ENCODE results near the gene TBX2.
"Not testable (repeated sequence)": the region's sequence is repeated elsewhere in the genome, so short reads cannot be mapped to it uniquely, and the experiment has no call there.

TBX2 gene
- 0 to 0.08 (median 0) reads per million in 4 donors for total RNA-seq

DNA sequence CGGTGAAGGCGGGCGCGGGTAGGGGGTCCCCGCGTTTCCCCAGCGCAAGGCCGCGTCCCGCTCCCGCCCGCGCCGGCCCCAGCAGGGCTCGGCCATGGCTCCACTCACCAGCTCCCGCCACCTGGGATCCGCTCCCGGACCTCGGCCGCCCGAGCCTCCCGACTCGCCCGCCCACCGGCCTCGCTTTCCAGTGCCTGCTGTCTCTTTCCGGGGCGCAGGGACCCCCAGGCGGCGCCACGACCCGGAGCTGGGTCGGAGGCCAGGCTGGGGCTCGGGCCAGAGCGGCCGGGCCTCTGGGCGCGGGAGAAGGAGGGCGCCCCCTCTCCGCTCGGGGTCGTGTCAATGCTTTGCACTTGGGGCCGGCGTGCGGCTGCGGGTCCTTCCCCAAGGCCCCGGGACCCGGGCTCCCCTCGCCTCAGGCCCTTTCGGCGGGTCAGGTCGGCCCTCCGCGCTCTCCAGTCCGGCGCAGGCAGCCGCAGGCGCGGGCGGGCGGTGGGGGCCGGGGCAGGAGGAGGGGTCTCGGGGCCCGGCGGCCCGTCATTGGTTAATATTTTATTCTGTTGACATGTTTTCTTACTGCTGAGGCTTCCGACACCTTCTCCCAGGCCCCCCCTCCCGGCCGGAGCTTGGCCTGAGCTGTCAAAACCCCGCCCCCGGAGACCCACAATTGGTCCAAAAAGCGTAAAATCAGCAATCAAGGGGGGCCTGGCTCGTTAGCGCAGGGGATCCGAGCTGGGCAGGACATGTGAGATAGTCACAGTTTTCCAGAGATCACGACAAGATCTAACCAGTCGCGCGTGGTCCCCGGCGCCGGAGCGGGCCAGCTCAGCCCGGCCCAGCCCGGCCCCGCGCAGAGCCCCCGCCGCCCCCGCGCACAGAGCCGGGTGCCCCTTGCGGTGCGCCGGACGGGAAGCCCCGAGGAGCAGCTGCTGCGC lies at the start of gene TBX2:
Gene TBX2, plus strand, starts transcription at position 713 of the 935 bp plus-strand sequence. CDS start 334 bp downstream, outside the sequence.
- no peak for DNase-seq

- no peak for DNase-seq
Measured at GRCh38 chr17:61351745-61352407, 47.8 kb upstream of the TBX2 start.

DNA sequence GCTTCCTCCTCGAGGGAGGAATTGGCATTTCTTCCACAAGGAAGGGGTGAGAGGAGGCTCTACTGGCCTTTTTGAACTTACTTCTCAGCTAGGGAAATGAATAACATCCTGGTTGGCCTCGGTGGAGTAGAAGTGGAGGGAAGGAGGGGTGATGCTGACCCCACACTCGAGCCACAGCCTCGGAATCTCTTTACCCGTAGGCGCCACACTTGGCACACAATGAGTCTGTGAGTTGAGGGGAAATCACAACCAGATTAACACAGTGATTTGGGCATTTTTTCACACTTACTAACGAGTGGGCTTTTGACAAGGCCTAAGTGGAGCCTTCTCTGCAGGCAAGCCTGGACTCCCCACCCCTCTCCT lies 47.3 kb upstream of the TBX2 start:
- DNase-seq, result no peak

GRCh38 chr17:61352781-61353491 lies 46.7 kb upstream of the TBX2 start:
- DNase-seq, result no peak

- no peak for DNase-seq
Measured at GRCh38 chr17:61353615-61354014, 46.0 kb upstream of the TBX2 start.

GRCh38 chr17:61354895-61355874 lies 44.5 kb upstream of the TBX2 start:
- no peak for DNase-seq

DNA sequence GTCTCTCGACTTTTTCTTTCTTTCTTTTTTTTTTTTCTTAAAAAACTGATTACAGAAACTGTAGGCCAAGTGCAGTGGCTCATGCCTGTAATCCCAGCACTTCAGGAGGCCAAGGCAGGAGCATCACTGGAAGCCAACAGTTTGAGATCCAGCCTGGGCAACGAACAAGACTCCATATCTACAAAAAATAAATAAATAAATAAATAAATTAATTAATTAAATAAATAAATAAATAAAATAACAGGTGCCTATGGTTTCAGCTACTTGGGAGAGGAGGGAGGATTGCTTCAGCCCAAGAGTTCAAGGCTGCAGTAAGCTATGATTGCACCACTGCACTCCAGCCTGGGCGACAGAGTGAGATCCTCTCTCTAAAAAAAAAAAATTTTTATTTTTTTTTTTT lies 42.6 kb upstream of the TBX2 start:
- DNase-seq, result not testable (repeated sequence)

- DNase-seq, result not testable (repeated sequence)
Measured at GRCh38 chr17:61359513-61359912, 40.1 kb upstream of the TBX2 start.

DNA sequence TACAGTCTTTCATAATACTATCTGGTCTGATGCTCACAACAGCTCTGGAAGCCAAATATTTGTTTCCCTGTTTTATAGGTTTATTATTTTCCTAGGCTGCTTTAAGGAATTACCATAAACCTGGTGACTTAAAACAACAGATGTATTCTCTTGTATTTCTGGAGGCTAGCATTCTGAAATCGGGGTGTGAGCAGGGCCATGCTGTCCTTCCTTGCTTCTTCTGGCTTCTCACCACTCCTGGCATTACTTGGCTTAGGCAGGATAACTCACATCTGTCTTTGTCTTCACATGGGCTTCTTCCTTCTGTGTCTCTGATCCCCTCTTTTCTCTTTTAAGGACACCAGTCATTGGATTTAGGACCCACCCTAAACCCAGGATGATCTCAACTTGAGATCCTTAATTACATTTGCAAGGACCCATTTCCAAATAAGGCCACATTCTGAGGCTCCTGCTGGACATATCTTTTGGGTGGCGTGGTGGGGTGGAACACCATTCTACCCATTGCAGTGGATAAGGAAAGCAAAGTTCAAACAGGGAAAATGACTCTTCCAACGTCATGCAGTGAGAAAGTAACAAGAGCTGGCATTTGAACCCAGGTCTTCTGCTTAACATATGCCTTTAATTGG lies 39.2 kb upstream of the TBX2 start:
- DNase-seq, result no peak

- no peak for DNase-seq
Measured at GRCh38 chr17:61361084-61361483, 38.6 kb upstream of the TBX2 start.

DNA sequence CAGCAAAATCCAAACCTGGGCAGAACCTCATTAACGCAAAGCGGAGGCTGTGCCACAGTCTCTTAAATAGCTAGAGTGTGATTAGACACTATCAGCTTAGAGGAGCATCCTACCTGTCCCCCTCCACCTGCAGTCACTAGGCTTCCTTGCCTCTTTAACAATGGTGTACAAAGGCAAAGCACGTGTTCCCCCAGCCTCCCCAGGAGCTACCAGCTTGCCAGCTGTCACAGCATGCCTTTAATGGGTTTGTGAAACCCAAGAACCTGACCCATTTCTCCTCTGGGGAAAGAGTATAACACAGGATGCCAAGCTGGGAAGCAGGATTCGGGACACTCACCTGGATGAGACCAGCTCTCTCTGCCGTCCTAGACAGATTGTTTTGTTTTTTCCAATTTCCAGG lies 37.2 kb upstream of the TBX2 start:
- DNase-seq, result no peak

DNA sequence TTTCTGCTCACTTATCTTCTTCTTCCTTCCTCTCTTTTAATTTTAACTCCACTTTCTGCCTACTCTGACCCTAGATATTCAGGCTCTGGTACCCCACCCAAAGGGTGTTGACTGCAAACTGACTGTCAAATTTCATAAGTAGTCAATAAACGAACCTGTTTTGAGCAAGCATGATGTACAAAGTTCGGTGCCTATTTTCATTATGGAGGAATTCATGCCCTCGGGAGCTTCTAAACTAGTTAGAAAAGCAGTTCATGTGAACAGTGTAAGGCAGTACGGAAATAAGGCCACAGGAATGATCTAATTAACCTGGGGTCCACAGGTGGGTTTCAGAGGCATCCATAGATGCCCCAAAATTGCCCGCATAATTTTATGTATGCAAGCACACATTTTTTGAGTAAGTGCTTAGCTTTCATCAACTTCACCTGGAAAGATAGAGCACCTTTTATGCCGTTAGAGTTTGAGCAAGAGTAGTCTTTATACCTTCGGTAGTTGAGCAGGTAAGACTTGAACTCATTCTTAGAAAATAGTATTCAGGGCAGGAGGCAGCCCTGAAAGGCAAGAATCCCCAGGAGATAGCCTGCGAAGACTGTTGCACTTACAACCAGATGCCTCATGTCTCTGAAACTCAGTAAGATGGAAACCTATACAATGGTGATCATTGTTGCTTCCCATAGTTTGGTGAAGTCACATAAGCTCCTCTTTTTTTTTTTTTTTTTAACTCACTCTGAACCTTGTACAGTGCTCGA lies 36.6 kb upstream of the TBX2 start:
- DNase-seq, result no peak

DNA sequence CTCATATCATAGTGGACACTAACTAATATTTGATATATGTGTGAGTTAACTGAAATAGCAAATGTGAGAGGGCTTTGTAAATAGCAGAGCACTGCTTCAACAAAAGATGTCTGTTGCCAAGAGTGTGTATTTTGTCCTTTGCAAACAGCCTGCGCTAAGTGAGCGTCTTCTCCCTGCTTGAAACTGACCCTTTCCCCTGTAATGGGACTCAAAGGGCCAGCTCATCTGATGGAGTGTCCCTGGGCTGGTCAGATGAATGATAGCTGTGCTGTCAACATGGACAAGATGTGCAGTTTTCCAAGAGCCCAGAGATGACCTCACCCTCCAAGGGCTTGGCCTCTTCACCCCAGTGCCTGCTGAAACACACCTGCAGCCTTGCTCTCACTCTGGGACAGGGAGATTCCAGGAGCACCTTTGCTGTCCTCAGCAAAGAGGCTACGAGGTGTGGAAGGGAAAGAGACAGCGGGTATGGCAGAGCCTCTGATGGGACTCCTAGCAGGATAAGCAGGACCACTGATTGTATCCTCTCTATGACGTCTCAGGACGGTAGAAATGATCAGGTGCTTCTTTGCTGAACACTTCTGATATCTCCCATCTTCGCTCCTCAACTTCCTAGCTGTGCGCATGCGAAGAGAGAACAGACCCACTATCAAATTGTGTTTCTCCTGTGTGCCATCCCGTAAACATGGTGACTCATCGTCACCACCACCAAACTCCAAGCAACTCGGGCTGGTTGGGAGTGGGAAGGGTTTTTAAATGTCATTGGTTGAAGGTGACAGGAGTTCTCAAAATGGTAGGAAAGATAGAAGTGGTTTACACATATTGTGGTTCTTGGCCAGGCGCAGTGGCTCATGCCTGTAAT lies 35.8 kb upstream of the TBX2 start:
- DNase-seq, result no peak

GRCh38 chr17:61364463-61364846 lies 35.2 kb upstream of the TBX2 start:
- DNase-seq, result no peak

- DNase-seq, result no peak
Measured at GRCh38 chr17:61366076-61366714, 33.4 kb upstream of the TBX2 start.

GRCh38 chr17:61366715-61367413 lies 32.8 kb upstream of the TBX2 start:
- DNase-seq, result no peak

DNA sequence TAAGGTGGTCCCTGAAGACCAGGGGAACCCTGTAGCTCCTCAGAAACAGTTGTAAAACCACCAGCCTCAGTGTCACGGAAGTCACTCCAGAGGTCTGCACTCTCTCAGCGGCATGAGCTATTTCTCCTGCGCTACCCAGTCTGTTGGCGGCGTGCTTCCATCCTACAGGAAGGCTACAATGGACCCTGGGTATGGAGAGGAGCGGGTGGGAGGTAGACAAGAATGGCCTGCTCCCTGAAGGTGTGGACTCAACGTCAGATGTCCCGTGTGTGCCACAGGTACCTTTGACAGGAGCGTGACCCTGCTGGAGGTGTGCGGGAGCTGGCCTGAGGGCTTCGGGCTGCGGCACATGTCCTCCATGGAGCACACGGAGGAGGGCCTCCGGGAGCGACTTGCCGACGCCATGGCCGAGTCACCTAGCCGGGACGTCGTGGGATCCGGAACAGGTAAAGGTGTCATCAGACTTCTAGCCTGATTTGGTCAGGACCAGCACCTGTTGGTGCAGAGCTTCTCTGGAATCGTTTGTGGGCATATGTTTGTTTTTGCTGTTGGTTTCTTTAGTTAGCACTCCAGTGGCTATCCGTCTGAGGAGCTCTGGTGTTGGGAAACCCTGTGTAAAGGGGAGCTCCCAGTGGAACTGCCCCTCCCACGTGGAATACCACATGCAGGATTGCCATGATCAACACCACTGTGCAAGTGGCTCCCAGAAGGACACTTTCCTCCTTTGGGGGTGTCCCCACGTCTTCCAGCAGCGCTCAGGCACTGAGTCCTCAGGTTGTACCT lies 31.4 kb upstream of the TBX2 start:
- DNase-seq, result no peak
